ENCODE data around the gene TECR. TPM values are rescaled to one million over a fixed set of nuclear protein-coding genes. Genes with fewer than 3 reads are reported as not detected.

TECR gene, protein sequence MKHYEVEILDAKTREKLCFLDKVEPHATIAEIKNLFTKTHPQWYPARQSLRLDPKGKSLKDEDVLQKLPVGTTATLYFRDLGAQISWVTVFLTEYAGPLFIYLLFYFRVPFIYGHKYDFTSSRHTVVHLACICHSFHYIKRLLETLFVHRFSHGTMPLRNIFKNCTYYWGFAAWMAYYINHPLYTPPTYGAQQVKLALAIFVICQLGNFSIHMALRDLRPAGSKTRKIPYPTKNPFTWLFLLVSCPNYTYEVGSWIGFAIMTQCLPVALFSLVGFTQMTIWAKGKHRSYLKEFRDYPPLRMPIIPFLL
- 10 to 100 TPM; 86.1 to 88.7 TPM for total RNA-seq

DNA sequence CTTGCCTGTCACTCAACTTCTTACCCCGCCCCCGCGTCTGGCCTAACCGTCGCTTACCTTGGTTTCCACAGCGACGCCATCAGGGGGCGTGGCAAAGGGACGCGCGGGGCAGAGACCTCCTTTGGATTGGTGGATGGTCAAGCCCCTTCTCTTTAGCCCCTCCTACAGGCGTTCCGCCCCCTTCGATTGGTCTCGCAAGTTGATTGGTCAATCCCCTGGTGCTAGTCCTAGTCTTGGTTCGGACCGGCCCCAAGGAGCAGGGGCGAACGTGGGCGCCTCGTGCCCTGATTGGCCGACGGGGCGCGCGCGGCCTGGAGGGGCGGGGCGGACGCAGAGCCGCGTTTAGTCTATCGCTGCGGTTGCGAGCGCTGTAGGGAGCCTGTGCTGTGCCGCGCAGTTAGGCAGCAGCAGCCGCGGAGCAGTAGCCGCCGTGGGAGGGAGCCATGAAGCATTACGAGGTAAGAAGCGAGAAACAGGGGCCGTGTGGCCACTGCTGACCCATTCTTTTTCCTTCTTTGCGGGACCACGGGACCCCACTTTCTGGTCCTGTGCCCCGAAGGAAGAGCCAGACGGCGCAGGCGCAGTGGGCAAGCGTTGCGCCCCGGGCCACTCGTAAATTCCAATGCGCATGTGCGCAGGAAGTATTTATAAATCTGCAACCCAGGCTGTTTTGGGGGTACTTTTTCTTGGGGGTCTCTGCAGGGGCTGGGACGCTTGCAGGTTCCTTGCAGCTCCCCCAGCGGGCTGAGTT, at the start of gene TECR:
TECR (plus strand) TSS at position 341 of the 751 bp plus-strand sequence; CDS start at position 444, 103 bp downstream.
- H3K4me3 Mint-ChIP-seq: peak within 1 kb of the TSS; percentile 97
- H3K27me3 Mint-ChIP-seq: no peaks in the 10 kb centered on the region
- peaks cover 23% of the 10 kb centered on the region for H3K4me1 Mint-ChIP-seq
- DNase-seq: peak; percentile 100
- no peaks in the 10 kb centered on the region for H3K36me3 Mint-ChIP-seq
- no peaks in the 10 kb centered on the region for H3K9me3 Mint-ChIP-seq
- peak within 1 kb of the TSS; percentile 92 for H3K27ac Mint-ChIP-seq

DNA sequence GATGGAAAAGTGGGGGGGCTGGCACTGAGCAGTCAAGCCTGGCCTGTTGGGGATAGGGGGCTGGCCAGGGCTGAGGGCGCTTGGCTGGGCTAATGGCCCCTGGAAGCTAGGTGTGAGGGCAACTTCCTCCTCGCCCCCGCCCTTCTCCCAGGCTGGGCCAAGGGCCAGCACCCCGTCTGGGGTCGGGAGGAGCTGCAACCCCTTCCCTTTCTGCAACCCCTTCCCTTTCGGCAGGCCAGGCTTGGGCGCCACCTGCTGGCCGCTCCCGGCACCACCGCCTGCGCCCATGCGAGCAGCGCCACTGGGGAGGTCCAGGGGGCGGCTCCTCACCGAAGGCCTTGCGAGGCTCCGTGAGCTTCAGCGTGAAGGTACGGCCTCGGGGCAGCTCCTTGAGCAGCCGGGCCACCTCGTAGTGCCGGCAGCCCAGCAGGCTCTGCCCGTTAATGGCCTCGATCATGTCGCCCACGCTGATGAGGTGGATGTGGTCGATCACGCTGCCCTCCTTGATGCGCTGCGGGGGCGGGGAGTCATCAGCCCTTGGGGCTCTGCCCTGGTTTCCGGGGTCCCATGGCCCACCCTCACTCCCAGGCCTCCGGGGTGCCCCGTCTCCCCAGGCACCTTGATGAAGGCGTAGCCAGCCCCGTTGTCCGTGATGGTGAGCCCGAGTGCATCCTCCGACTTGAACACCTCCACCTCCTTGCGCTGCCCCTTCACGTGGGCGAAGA, 49.3 kb upstream of the TECR start:
- Mint-ChIP-seq H3K27me3 (peaks cover 1% of the 10 kb centered on the region), H3K4me3 (no peak overlapping the region)

GRCh38 chr19:14480700-14481079, 48.7 kb upstream of the TECR start:
- Mint-ChIP-seq H3K27ac (no peak overlapping the region), H3K36me3 (peaks cover 4% of the 10 kb centered on the region), H3K4me1 (peaks cover 6% of the 10 kb centered on the region), H3K4me3 (no peak overlapping the region), H3K27me3 (no peaks in the 10 kb centered on the region), H3K9me3 (no peaks in the 10 kb centered on the region)
- DNase-seq: no peak

More for the DNA sequence above, 49.3 kb upstream of the TECR start:
- peak; percentile 78 for DNase-seq
- H3K36me3 Mint-ChIP-seq: peaks cover 4% of the 10 kb centered on the region
- H3K27ac Mint-ChIP-seq: no peak overlapping the region
- peaks cover 10% of the 10 kb centered on the region for H3K4me1 Mint-ChIP-seq
- H3K9me3 Mint-ChIP-seq: no peaks in the 10 kb centered on the region

DNA sequence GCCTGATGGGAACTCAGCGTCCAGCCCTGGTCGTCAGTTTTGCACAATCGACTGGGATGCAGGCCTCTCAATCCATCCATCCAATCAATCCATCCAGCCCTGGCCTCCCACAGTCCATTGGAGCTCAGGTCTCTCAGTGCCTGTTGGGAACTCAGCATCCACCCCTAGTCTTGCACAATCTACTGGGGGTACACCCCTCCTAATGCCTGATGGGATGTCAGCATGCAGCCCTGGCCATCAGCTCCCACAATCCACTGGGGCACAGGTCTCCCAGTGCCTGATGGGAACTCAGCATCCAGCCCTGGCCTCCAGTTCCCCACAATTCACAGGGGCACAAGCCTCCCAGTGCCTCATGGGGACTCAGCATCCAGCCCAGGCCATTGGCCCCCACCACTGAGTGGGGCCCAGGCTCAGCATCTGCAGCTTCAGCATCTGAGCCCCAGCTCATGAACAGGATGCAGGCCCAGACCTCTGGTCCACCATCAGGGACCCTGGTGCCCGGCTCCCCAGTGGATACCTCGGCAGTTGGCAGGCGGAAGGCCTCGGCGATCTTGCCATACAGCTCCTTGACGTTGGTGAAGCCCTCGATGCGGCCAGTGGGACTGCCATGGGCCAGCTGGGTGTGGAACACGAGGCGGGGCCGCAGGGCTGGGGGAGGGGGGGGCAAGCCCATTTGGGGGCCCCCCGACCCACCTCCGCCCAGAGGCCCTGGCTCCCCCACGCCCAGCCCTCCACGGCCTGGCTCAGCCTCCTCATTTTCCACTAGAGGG, 47.0 kb upstream of the TECR start:
- H3K4me1 Mint-ChIP-seq: peaks cover 7% of the 10 kb centered on the region
- no peak overlapping the region for H3K27ac Mint-ChIP-seq
- no peak for DNase-seq
- H3K9me3 Mint-ChIP-seq: no peaks in the 10 kb centered on the region
- peaks cover 4% of the 10 kb centered on the region for H3K36me3 Mint-ChIP-seq
- H3K4me3 Mint-ChIP-seq: no peak overlapping the region
- no peaks in the 10 kb centered on the region for H3K27me3 Mint-ChIP-seq

- H3K9me3 Mint-ChIP-seq: no peaks in the 10 kb centered on the region
- DNase-seq: no peak
- no peak overlapping the region for H3K27ac Mint-ChIP-seq
- H3K4me1 Mint-ChIP-seq: peaks cover 7% of the 10 kb centered on the region
- no peaks in the 10 kb centered on the region for H3K27me3 Mint-ChIP-seq
- no peak overlapping the region for H3K4me3 Mint-ChIP-seq
- no peaks in the 10 kb centered on the region for H3K36me3 Mint-ChIP-seq
These were observed 41.8 kb upstream of the TECR start for GRCh38 chr19:14487370-14488125.

DNA sequence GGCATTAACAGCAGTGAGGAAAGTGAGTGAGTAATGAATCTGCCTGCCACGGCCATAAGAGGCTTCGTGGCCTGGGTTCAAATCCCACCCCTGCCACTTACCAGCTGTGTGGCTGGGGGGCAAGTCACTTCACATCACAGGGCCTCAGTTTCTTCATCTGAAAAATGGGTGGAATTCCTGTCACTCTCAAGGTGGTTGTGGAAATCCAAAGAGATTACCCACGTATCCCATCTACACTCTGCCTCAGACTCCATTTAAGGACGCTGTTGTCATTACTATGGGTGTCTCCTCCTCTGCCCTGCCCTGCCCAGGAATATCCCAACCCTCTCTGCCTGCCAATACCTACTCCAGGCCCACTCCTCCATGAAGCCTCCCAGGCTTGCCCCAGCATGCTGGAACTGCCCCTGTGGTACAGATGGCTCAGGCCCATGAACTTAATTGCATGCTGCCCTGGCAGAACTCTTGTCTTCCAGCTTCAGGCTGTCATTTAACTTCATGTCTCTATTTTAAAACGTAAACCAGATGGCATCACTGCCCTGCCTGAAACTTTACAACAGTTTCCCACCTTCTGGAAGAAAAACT, 36.5 kb upstream of the TECR start:
- H3K4me3 Mint-ChIP-seq: no peak overlapping the region
- H3K27ac Mint-ChIP-seq: no peak overlapping the region
- H3K36me3 Mint-ChIP-seq: no peaks in the 10 kb centered on the region
- no peaks in the 10 kb centered on the region for H3K9me3 Mint-ChIP-seq
- no peak for DNase-seq
- H3K27me3 Mint-ChIP-seq: no peaks in the 10 kb centered on the region
- H3K4me1 Mint-ChIP-seq: peaks cover 7% of the 10 kb centered on the region

- Mint-ChIP-seq H3K27ac (no peak overlapping the region), H3K27me3 (no peaks in the 10 kb centered on the region), H3K4me1 (peaks cover 7% of the 10 kb centered on the region), H3K4me3 (peak overlapping the region; percentile 38), H3K36me3 (no peaks in the 10 kb centered on the region), H3K9me3 (no peaks in the 10 kb centered on the region)
- DNase-seq: no peak
These were observed 35.0 kb upstream of the TECR start for GRCh38 chr19:14494411-14494810.

GRCh38 chr19:14494910-14495671, 34.3 kb upstream of the TECR start:
- Mint-ChIP-seq H3K4me3 (peak overlapping the region; percentile 76), H3K9me3 (no peaks in the 10 kb centered on the region), H3K27ac (peak overlapping the region; percentile 21), H3K36me3 (no peaks in the 10 kb centered on the region), H3K4me1 (peaks cover 7% of the 10 kb centered on the region), H3K27me3 (no peaks in the 10 kb centered on the region)
- no peak for DNase-seq

DNA sequence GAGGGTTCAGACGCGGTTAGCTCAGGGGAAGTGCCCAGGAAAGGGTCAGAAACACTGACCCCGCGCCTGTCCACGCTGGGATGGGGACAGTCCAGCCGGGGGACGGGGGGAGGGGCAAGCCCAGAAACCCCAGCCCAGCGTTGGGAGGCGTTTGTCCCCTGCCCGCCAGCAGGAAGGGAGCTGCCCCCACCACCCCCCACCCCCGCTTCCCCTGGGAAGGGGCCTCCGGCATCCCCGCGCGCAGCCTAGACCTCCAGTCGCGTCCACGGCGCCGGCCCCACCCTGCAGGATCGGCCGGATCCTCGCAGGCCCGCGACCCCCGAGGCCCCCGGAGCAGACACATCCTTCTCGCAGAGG, 33.7 kb upstream of the TECR start:
- Mint-ChIP-seq H3K4me3 (peak overlapping the region; percentile 76), H3K36me3 (no peaks in the 10 kb centered on the region), H3K27me3 (no peaks in the 10 kb centered on the region), H3K9me3 (no peaks in the 10 kb centered on the region), H3K4me1 (peaks cover 7% of the 10 kb centered on the region), H3K27ac (peak overlapping the region; percentile 21)
- no peak for DNase-seq

GRCh38 chr19:14496029-14496833, 33.2 kb upstream of the TECR start, which contains the start of gene GIPC1:
Gene GIPC1, minus strand, starts transcription at chr19:14496127. Its CDS starts 13,151 bp downstream, at chr19:14482976.
- H3K27me3 Mint-ChIP-seq: no peaks in the 10 kb centered on the region
- peak; percentile 88 for DNase-seq
- no peaks in the 10 kb centered on the region for H3K36me3 Mint-ChIP-seq
- peaks cover 7% of the 10 kb centered on the region for H3K4me1 Mint-ChIP-seq
- H3K4me3 Mint-ChIP-seq: peak within 1 kb of the TSS; percentile 76
- H3K9me3 Mint-ChIP-seq: no peaks in the 10 kb centered on the region
- peak within 1 kb of the TSS; percentile 66 for H3K27ac Mint-ChIP-seq

- Mint-ChIP-seq H3K4me1 (peaks cover 7% of the 10 kb centered on the region), H3K9me3 (no peaks in the 10 kb centered on the region), H3K27me3 (no peaks in the 10 kb centered on the region), H3K36me3 (no peaks in the 10 kb centered on the region), H3K4me3 (peak overlapping the region; percentile 65), H3K27ac (peak overlapping the region; percentile 18)
- DNase-seq: no peak
These were observed 32.6 kb upstream of the TECR start for GRCh38 chr19:14496834-14497227.

- peak overlapping the region; percentile 65 for H3K4me3 Mint-ChIP-seq
- no peak for DNase-seq
- no peaks in the 10 kb centered on the region for H3K36me3 Mint-ChIP-seq
- H3K4me1 Mint-ChIP-seq: peaks cover 7% of the 10 kb centered on the region
- no peaks in the 10 kb centered on the region for H3K9me3 Mint-ChIP-seq
- H3K27me3 Mint-ChIP-seq: no peaks in the 10 kb centered on the region
- peak overlapping the region; percentile 18 for H3K27ac Mint-ChIP-seq
These were observed 32.0 kb upstream of the TECR start for GRCh38 chr19:14497228-14497921.

Data from activated naive CD8-positive, alpha-beta T cell treated with anti-CD3 and anti-CD28 coated beads for 36 hours (primary cell).